Stimulated activated CD4-positive, alpha-beta T cell treated with anti-CD3 and anti-CD28 coated beads, Interleukin-4, amount 100 ng/mL, for 1 hour (primary cell): ENCODE data around the gene PPP1R12C.
A peak's percentile ranks its signal among the peaks of the same experiment; 100 is the strongest.

Source experiments
- DNase-seq: peaks from one replicate; pipeline ENCODE4 v3.0.0-alpha.2; 2020

PPP1R12C gene

DNA sequence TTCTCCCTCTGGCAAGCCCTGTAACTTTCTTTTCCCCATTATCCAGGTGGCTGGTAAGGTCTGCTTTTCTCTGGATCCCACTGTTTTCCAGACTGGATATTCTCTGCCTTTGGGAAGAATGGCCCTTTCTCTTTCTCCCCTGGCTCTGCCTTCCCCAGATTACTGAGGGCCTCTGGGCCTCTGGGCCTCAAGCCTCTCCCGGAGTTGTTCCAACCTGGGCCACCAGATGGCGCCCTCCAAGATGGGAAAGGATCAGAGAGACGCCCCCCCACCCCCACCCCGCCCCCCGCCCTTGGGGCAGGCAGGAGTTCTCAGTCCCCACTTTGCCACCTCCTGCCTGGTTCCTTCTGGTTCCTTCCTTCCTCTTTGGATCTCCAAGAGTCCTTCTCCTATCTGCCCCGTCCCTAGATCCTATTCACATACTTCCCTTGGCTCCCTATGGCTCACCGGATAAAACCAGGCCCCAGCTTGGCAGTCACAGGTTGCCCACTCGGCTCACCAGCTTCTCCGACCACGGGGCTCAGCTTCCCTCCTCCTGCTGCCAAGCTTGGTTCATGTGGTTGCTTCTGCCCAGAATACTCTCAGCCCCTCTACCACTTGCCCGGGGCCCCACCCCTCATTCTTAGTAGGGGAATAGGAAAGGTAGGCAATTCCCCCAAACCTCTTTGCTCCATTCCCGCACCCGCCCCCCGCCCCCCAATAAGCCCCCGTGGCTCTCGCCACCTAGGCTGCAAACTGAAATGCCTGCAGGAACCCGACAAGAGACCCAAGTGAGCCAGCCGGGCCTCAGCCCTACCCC lies 28.7 kb downstream of the PPP1R12C start:
- DNase-seq = peak; percentile 84

DNA sequence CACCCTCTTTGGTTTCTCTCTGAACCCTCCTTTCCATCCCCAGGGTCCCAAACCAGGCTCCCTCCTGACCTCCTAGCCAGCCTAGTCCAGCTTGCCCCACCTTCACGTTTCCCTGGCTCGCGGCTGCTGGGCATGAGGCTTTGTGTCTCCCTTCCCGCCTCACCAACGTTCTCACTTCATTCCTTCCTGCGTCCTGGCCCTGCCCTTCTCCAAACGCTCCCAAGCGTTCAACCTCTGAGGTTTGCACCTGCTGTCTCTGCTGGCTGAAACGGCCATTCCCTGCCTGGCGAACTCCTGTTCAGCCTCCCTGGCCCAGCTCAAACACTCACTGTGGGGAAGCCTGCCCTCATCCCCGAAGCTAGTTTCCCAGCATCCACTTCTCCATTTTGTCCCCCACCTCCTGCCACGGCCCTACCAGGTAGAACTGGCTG lies 29.4 kb downstream of the PPP1R12C start:
- no peak for DNase-seq

- DNase-seq = no peak
Measured at GRCh38 chr19:55087542-55087901, 29.9 kb downstream of the PPP1R12C start.

DNA sequence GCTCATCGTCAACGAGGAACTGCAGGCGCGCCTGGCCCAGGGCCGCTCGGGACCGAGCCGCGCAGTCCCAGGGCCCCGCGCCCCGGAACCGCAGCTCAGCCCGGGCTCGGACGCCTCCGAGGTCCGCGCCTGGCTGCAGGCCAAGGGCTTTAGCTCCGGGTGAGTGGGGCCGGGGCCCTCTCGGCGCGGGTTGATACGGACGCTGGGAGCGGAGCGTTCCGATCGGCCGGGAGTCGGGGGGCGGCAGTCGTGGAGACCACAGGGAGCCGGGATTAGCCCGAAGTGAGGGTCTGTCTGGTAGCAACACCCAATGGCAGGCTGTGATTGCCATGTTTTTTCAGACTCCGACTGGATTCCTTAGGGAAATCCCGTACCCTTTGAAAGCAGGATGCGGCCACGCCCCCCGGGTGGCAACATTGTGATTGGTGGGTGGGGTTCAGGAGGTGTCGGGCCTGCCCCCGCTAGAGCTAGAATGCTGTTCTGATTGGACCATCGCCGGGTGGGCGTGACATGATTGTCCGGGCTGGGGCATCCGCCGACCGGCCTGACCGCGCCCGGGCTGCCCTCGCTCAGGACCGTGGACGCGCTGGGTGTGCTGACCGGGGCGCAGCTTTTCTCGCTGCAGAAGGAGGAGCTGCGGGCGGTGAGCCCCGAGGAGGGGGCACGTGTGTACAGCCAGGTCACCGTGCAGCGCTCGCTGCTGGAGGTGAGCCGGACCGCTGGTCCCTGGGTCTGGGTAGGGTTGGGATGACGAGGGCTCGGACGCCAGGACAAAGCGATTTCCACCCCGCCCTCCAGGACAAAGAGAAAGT lies 30.5 kb downstream of the PPP1R12C start:
- peak; percentile 54 for DNase-seq

GRCh38 chr19:55085923-55086715 lies 31.3 kb downstream of the PPP1R12C start:
- no peak for DNase-seq

DNA sequence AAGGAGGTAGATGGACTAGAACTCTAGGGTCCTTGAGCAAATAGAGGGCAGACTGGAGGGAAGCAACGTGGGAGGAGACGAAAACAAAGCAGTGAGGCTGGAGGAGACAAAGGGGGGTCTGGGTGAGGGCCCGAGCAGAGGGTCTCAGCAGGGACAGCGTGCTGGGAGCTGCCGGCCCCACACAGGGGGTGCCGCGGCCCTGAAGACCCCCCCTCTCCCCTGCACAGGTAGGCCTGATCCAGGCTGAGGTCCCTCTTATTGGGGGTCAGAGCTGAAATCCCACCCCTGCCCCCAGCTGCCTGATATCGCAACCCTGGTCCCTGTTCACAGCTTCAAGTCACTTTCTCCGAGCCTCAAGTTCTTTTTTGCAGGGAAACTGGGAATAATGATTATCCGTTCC lies 33.0 kb downstream of the PPP1R12C start:
- DNase-seq = no peak

DNA sequence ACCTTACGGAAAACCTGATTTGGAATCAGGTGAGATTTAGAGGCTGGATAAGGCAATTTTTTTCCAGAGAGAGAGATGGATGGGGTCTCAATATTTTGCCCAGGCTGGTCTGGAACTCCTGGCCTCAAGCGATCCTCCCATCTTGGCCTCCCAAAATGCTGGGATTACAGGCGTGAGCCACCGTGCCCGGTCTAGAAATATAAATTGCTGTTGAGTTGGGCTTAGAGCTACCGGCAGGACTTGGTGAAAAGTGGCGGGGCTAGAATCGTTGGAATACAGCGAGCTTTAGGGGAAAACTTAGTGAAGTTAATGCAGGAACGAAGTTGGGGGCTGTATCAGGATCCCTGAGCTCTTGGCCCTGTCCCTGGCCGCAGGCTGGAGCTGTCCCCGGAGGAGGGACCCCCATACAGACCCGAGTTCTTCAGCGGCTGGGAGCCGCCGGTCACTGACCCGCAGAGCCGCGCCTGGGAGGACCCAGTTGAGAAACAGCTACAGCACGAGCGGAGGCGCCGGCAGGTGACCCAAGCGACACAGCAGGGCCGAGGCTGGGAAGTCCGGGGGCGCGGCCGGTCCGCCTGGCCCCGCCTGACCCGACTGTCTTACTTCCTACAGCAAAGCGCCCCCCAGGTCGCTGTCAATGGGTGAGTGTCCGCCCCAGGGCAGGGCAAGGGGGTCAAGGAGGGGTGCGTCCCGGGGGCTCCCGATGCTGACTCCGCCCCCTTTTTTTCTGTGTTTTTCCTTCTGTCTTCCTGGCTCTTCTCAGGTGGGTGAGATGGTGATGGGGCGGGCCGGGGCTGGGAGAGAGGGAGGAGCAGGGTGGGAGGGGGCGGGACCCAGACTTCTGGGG lies 34.2 kb downstream of the PPP1R12C start:
- DNase-seq = no peak

DNA sequence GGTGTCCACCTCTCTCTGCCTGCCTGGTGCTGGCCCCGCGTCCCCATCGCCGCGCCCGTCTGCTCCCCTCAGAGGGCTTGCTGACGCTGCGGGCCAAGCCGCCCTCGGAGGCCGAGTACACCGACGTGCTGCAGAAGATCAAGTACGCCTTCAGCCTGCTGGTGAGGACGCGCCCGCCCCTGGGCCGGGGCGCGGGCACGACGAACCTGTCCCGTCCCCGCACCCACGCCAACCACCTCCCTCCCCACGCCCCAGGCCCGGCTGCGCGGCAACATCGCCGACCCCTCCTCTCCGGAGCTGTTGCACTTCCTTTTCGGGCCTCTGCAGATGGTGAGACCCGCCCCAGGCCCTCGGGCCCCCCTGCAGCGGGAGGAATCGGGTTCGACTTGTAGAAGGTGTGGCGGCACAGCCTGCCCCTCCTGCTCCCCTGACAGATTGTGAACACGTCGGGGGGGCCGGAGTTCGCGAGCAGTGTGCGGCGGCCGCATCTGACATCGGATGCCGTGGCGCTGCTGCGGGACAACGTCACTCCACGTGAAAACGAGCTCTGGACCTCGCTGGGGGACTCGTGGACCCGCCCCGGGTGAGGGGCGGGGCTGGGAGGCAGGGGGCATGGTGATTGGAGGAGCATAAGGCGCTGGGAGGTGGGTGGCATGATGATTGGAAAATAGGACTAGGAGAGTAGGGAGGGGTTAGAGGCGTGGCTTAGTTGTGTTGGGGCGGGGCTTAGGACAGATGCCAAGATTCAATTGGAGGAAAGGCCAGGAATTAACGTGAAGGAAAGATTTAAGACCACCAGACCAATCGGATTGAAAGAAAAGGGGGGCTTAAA lies 35.2 kb downstream of the PPP1R12C start:
- peak; percentile 53 for DNase-seq

GRCh38 chr19:55081770-55082019 lies 35.7 kb downstream of the PPP1R12C start:
- DNase-seq = no peak

- peak; percentile 83 for DNase-seq
Measured at GRCh38 chr19:55080968-55081769, 36.3 kb downstream of the PPP1R12C start.

GRCh38 chr19:55080121-55080967 lies 37.1 kb downstream of the PPP1R12C start:
- DNase-seq = peak; percentile 60

- DNase-seq = no peak
Measured at GRCh38 chr19:55079400-55080038, 37.9 kb downstream of the PPP1R12C start.

DNA sequence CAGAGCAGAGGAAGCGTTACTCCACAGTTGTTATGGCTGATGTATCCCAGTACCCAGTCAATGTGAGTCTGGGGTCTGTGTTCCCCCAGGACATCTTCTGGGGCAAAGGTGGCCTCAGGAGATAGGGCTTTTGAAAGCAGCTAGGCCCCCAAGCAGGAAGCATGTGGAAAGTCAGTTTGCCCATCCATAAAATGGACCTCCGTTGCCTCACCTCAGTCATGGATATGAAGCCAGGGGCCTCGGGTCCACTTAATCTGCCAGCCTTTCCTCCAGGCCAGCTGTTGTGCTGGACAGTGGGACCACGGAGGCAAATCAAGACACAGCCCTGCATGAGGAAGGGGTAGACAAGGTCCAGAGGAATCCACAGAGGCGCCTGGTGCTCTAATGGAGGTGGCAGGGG lies 38.4 kb downstream of the PPP1R12C start:
- no peak for DNase-seq

DNA sequence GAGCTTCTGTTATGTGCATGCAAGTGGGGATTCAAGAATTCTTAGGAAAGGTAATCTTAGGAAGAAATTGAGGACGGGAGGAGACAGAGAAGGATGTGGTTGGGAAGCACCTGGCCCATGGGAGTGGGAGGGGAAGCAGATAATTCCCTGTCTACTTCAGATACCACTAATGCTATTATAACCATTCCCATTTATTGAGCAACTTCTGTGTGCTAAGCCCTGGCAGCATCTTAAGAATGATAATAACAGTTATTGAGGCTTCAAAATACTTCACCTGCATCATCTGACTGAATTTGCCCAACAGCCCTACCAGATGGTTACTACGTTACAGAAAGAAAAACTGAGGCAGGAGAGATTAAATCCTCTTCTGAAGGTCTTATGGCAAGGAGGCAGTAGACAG lies 40.3 kb downstream of the PPP1R12C start:
- DNase-seq = no peak

GRCh38 chr19:55076321-55076720 lies 41.1 kb downstream of the PPP1R12C start:
- no peak for DNase-seq

- no peak for DNase-seq
Measured at GRCh38 chr19:55075371-55075998, 42.0 kb downstream of the PPP1R12C start, which contains the start of gene EPS8L1. Gene EPS8L1, plus strand, starts transcription at chr19:55075869. Its CDS starts 576 bp downstream, at chr19:55076445.

GRCh38 chr19:55071913-55072312 lies 45.5 kb downstream of the PPP1R12C start:
- DNase-seq = no peak

GRCh38 chr19:55071129-55071502 lies 46.3 kb downstream of the PPP1R12C start:
- DNase-seq = no peak
